Heart right ventricle (tissue), 16 donors: ENCODE data around the gene UBA3. TPM values are rescaled to one million over a fixed set of nuclear protein-coding genes. Genes with fewer than 3 reads are reported as not detected.

Experiments used
- ATAC-seq, 8 donors: fragments of 200-7000 bp; cut with Tn5 transposase; one replicate each; pipeline ENCODE4 v1.9.1; 2020; ENCODE audit warnings: mild to moderate bottlenecking in 8 of 8, moderate library complexity in 8 of 8, moderate number of reproducible peaks in 1 of 8
- DNase-seq, 2 donors: peaks; one replicate each; pipeline ENCODE4 v3.0.0-alpha.2; 2020
- H3K27ac ChIP-seq, 10 donors: fragments of 200-600 bp; sonication (generic) in 2 of 10; one replicate each; pipeline versions ENCODE4 v1.5.0 to v1.8.0; 2020 to 2022; ENCODE audit warnings: mild to moderate bottlenecking in 3 of 10
- H3K27me3 ChIP-seq, 7 donors: fragments of 200-600 bp; one replicate each; pipeline ENCODE4 v1.8.0; 2021 to 2022; ENCODE audit warnings: mild to moderate bottlenecking in 2 of 7
- H3K36me3 ChIP-seq, 9 donors: fragments of 200-600 bp; sonication (generic) in 1 of 9; one replicate each; pipeline versions ENCODE4 v1.5.0 to v1.8.0; 2020 to 2022; ENCODE audit warnings: mild to moderate bottlenecking in 2 of 9
- H3K4me1 ChIP-seq, 9 donors: fragments of 200-600 bp; sonication (generic) in 1 of 9; one replicate each; pipeline versions ENCODE4 v1.5.0 to v1.8.0; 2020 to 2022; ENCODE audit warnings: mild to moderate bottlenecking in 4 of 9
- H3K4me3 ChIP-seq, 10 donors: fragments of 200-600 bp; sonication (generic) in 2 of 10; one replicate each; pipeline versions ENCODE4 v1.5.0 to v1.8.0; 2020 to 2022; ENCODE audit warnings: mild to moderate bottlenecking in 7 of 10, moderate library complexity in 2 of 10
- H3K9me3 ChIP-seq, 11 donors: fragments of 200-600 bp in 10 of 11; sonication (generic) in 2 of 11; one replicate each; pipeline versions ENCODE4 v1.5.0 to v1.8.0; 2013 to 2022; ENCODE audit warnings: mild to moderate bottlenecking in 2 of 11, control low read depth in 1 of 11, moderate library complexity in 1 of 11
- WGBS, 2 donors: extraction: QIAGEN DNeasy Blood & Tissue Kit; methylation state at CpG; one replicate each; pipeline ENCODE4 v1.1.7; 2013; ENCODE audit warnings: inconsistent platforms in 1 of 2; 5-methylcytosine and 5-hydroxymethylcytosine counted together
- intact Hi-C, 10 donors: fragments of 100-400 bp; cut with DNase I; formaldehyde crosslinking; loops; one replicate each; pipeline versions ENCODE4 v1.11.1 to v1.14.2; 2022
- polyA plus RNA-seq, 2 donors: library from polyadenylated mRNA; stranded (reverse); fragments of 200-250 nt; gene quantifications; one replicate each; pipeline ENCODE4 v1.2.3, GENCODE V29; 2013
- total RNA-seq, 10 donors: library from RNA; stranded (reverse); fragmentation: NEBNext Ultra II Directional in 3 of 10; extraction: Animal tissue kit (Norgen Biotek cat#: 25700) in 3 of 10; gene quantifications; one replicate each; pipeline versions ENCODE4 v1.2.1 to v1.2.4, GENCODE V29; 2021 to 2023
- TF ChIP-seq, protein P1 (sequence below), 9 donors: fragments of 200-600 bp; sonication (generic) in 2 of 9; IDR thresholded peaks; one replicate each; pipeline versions ENCODE4 v1.5.0 to v1.8.0; 2021 to 2022; ENCODE audit warnings: antibody characterized with exemption in 9 of 9, mild to moderate bottlenecking in 5 of 9, moderate library complexity in 1 of 9
- donor health status: Arrhythmogenic right ventricular cardiomyopathy.
- donor health status: ischemic (EF 13 %, LVEDD 7.1; RV severe dilation, severe dysfunction).
- donor health status: healthy with polysubstance abuse.
- donor health status: DM: no; HTN: yes; CAD: no.
- donor health status: DM: no; HTN: no; CAD: no.
- donor health status: ischemic (EF 25% LVEDD 6.9; RV normal size, moderate dysfunction).
- donor health status: ischemic (EF 25% LVEDD 5.7; RV mildly dilated, moderate dysfunction).
- donor health status: healthy.
- donor health status: DM: yes; HTN: yes; CAD: no.
- donor health status: Ischemic cardiomyopathy.
- donor health status: ischemic (EF 35%, LVEDD 5.7; RV mildly dilated, moderate dysfunction).
- donor health status: nonischemic (EF 11% LVEDD 7.7; RV severe dilation, severe dysfunction).
- donor health status: DM: yes; HTN: yes; CAD: no.
- donor health status: PGD.
- donor health status: ischemic (EF 29% LVEDD 5.4; RV normal size, mild dysfunction).
- donor health status: nonischemic (EF 23%, LVEDD 6.1; RV moderate dilation, normal function).

Gene UBA3
- total and polyA plus RNA-seq, 12 donors: 36.7 to 119 (median 86.5) TPM

DNA sequence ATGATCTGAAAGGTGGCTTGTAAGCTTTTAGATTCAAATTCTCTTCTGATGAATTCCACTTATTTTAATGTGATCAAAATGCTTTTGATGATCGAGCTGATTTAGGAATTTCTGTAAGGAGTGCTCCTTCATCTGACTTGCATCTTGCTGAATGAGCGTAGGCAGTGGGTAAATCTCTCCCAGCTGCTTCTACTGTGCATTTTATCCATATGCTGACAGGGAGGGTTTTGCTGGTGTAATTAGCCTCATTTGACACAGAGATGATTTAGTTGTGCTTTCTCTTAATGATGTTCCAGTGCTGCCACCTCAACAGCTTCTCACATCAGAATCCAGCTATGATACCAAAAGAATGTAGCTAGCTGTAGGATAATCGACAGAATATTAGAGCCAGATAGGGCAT, 46.1 kb upstream of the UBA3 start:
- Histone ChIP-seq H3K4me1 (peaks cover 0 to 10% (median 6%) of the 10 kb centered on the region in 9 donors), H3K9me3 (no peaks in the 10 kb centered on the region), H3K27me3 (no peaks in the 10 kb centered on the region), H3K27ac (no peak overlapping the region), H3K4me3 (no peak overlapping the region), H3K36me3 (no peaks in the 10 kb centered on the region)
- 82 to 85% methylated on average over 3 of the region's 3 CpGs for WGBS, 2 donors
- TF ChIP-seq, protein P1, sequence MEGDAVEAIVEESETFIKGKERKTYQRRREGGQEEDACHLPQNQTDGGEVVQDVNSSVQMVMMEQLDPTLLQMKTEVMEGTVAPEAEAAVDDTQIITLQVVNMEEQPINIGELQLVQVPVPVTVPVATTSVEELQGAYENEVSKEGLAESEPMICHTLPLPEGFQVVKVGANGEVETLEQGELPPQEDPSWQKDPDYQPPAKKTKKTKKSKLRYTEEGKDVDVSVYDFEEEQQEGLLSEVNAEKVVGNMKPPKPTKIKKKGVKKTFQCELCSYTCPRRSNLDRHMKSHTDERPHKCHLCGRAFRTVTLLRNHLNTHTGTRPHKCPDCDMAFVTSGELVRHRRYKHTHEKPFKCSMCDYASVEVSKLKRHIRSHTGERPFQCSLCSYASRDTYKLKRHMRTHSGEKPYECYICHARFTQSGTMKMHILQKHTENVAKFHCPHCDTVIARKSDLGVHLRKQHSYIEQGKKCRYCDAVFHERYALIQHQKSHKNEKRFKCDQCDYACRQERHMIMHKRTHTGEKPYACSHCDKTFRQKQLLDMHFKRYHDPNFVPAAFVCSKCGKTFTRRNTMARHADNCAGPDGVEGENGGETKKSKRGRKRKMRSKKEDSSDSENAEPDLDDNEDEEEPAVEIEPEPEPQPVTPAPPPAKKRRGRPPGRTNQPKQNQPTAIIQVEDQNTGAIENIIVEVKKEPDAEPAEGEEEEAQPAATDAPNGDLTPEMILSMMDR (IDR thresholded peaks at IDR 0.05): no peak
- DNase-seq (no peak), ATAC-seq (no peak)
- intact Hi-C loops: no loop called here

DNA sequence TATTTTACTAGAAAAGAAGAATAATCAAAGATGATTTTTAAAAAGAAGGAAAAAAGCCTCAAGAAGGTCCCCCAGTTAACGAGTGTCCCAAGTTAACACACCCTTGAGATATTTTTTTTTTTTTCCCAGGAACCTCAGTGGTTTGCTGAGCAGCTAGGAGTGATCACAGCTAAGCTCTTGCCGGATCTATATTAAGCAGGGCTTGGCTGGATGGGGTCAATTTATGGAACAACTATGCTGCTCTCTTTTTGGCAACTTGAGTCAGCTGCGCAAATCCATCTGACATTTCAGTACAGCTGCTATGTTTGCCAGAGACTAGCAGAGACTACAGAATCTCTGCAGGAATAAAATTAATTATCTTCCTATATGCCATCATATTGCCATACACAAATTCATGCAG, 42.2 kb upstream of the UBA3 start, which contains the start of gene LMOD3:
LMOD3 (minus strand) TSS at position 193 of the 400 bp plus-strand sequence. CDS start 209 bp downstream, outside the sequence.
- peak within 1 kb of the TSS; percentile 47 to 88 (median 73) for H3K27ac ChIP-seq
- H3K4me3 ChIP-seq: peak within 1 kb of the TSS; percentile 20 to 58 (median 42)
- peak; percentile 67 to 92 (median 88) for ATAC-seq
- peaks cover 0 to 6% (median 0%) of the 10 kb centered on the region in 9 donors for H3K36me3 ChIP-seq
- intact Hi-C loops: loop anchor here in 2 of 10 donors (5.0 kb wide), 1 partner anchor 40 kb away; the partner anchor contains the start of genes ARL6IP5 (in 2 of the 2) and UBA3 (in 2 of the 2)
- H3K27me3 ChIP-seq: no peaks in the 10 kb centered on the region
- H3K9me3 ChIP-seq: no peaks in the 10 kb centered on the region
- peaks cover 0 to 10% (median 6%) of the 10 kb centered on the region in 9 donors for H3K4me1 ChIP-seq
- TF ChIP-seq, protein P1 (IDR thresholded peaks at IDR 0.05): no peak
- WGBS, 2 donors: 42 to 51% methylated on average over 3 of the region's 3 CpGs
- DNase-seq: peak in 1 of 2 donors; percentile 50

DNA sequence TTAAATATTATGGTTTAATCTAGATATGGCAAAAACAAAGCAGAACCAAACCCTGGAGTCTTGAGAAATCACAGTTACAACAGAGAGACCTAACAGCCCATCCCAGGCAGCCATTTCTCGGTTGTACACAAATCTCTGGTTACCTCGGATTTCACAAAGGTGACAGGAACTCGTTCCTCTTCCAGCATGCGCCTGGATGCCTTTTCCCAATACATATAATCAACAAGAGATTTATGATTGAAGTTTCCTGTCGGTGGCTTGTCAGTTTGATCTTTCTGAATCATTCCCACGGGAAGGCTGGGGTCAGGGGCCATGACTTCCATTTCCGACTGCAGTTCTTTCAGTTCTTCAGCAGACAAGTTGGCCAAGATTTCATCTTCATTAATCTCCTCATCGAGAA, 41.8 kb upstream of the UBA3 start:
- H3K4me1 ChIP-seq: peaks cover 0 to 10% (median 6%) of the 10 kb centered on the region in 9 donors
- H3K27ac ChIP-seq: peak overlapping the region; percentile 47 to 88 (median 73)
- ATAC-seq: peak in 6 of 8 donors; percentile 11 to 67 (median 50)
- intact Hi-C loops: loop anchor here in 2 of 10 donors (1.0 to 5.0 kb wide), 2 partner anchors 40 to 184 kb away; partner anchors contain the start of genes ARL6IP5 (in 2 of the 2) and UBA3 (in 2 of the 2)
- WGBS, 2 donors: 13 to 26% methylated on average over 8 of the region's 8 CpGs
- H3K9me3 ChIP-seq: no peaks in the 10 kb centered on the region
- H3K4me3 ChIP-seq: peak overlapping the region; percentile 20 to 58 (median 42)
- H3K27me3 ChIP-seq: no peaks in the 10 kb centered on the region
- peak in 1 of 2 donors; percentile 32 for DNase-seq
- peaks cover 0 to 6% (median 0%) of the 10 kb centered on the region in 9 donors for H3K36me3 ChIP-seq
- TF ChIP-seq, protein P1 (IDR thresholded peaks at IDR 0.05): no peak

DNA sequence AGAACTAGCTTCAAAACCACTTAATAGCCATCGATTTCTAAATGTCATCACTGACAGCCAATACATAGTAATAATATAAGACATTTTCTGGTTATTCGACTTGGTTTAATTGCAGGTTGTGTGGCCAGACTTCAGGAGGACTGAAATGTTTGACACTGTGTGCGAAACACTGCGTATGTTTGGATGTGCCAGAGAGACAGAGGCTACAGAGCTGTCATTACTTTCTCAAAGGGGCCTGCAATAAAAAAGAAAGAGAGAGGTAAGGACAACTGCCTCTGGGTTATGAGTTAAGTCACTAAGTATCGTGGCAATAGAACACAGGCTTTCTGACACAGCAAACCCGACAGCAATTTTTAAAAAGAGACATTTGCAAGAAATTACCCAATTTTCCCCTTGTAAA, 41.3 kb upstream of the UBA3 start:
- Histone ChIP-seq H3K27ac (peak overlapping the region; percentile 47 to 88 (median 73)), H3K36me3 (peaks cover 0 to 6% (median 0%) of the 10 kb centered on the region in 9 donors), H3K4me3 (peak overlapping the region; percentile 20 to 58 (median 42)), H3K9me3 (no peaks in the 10 kb centered on the region), H3K4me1 (peaks cover 0 to 10% (median 6%) of the 10 kb centered on the region in 9 donors), H3K27me3 (no peaks in the 10 kb centered on the region)
- ATAC-seq (peak in 7 of 8 donors; percentile 23 to 70 (median 58)), DNase-seq (no peak)
- intact Hi-C loops: loop anchor here in 2 of 10 donors (1.0 to 5.0 kb wide), 2 partner anchors 39 to 185 kb away; partner anchors contain the start of genes ARL6IP5 (in 2 of the 2) and UBA3 (in 2 of the 2)
- 47 to 60% methylated on average over 6 of the region's 6 CpGs for whole genome bisulfite sequencing, 2 donors
- TF ChIP-seq, protein P1 (IDR thresholded peaks at IDR 0.05): no peak
